Neural cell (in vitro differentiated cells): ENCODE measurements around the gene ARID1B. TPM values are rescaled to one million over a fixed set of nuclear protein-coding genes. Genes with fewer than 3 reads are reported as not detected.

ENCODE experiments used
- H2AFZ ChIP-seq: fragments of 200-600, 300-800 bp; sonication (generic), shearing (Covaris generic); 2 replicates; pipeline ENCODE4 v1.6.0; 2014; ENCODE audit warnings: low read depth, mild to moderate bottlenecking, antibody characterized with exemption, low read length, moderate library complexity
- H3F3A ChIP-seq: fragments of 200-600 bp; shearing (Covaris generic); 2 replicates; pipeline ENCODE4 v1.6.1; 2016; ENCODE audit warnings: mild to moderate bottlenecking, moderate library complexity, mixed read lengths, antibody characterized with exemption, low read length; ENCODE audit not compliant: insufficient read depth, poor library complexity, severe bottlenecking
- H3K27ac ChIP-seq: fragments of 200-600, 300-800 bp; sonication (generic), shearing (Covaris generic); 2 replicates; pipeline ENCODE4 v1.5.1; 2014; ENCODE audit warnings: mild to moderate bottlenecking, low read length, moderate library complexity
- H3K27me3 ChIP-seq: fragments of 300-800, 200-600 bp; sonication (generic), shearing (Covaris generic); 2 replicates; pipeline ENCODE4 v1.6.0; 2014; ENCODE audit warnings: mild to moderate bottlenecking, low read depth, low read length, moderate library complexity; ENCODE audit not compliant: insufficient read depth
- H3K36me3 ChIP-seq: fragments of 300-800, 200-600 bp; sonication (generic), shearing (Covaris generic); 2 replicates; pipeline ENCODE4 v1.5.1; 2014; ENCODE audit warnings: mild to moderate bottlenecking, antibody characterized with exemption, low read length, moderate library complexity; ENCODE audit not compliant: insufficient read depth
- H3K4me2 ChIP-seq: fragments of 300-800, 200-600 bp; sonication (generic), shearing (Covaris generic); 2 replicates; pipeline ENCODE4 v1.6.0; 2014; ENCODE audit warnings: mild to moderate bottlenecking, low read length
- H3K4me3 ChIP-seq: fragments of 300-800, 200-600 bp; sonication (generic), shearing (Covaris generic); 2 replicates; pipeline ENCODE4 v1.5.1; 2014; ENCODE audit warnings: mild to moderate bottlenecking, low read length, moderate library complexity
- H3K79me2 ChIP-seq: fragments of 200-600 bp; shearing (Covaris generic); replicated peaks from 2 replicates; pipeline ENCODE4 v1.6.0; 2014; ENCODE audit warnings: mild to moderate bottlenecking, low read length, moderate library complexity; ENCODE audit not compliant: insufficient read depth
- H3K9ac ChIP-seq: fragments of 300-800, 200-600 bp; sonication (generic), shearing (Covaris generic); 2 replicates; pipeline ENCODE4 v1.6.1; 2016; ENCODE audit warnings: mild to moderate bottlenecking, low read length, mixed read lengths
- H3K9me2 ChIP-seq: fragments of 200-600 bp; shearing (Covaris generic); 2 replicates; pipeline ENCODE4 v1.6.1; 2016; ENCODE audit warnings: mild to moderate bottlenecking, low read length, mixed read lengths; ENCODE audit not compliant: insufficient read depth
- H3K9me3 ChIP-seq: fragments of 200-600, 300-800 bp; sonication (generic), shearing (Covaris generic); 2 replicates; pipeline ENCODE4 v1.6.1; 2016; ENCODE audit warnings: mild to moderate bottlenecking, mixed run types, low read length, moderate library complexity, mixed read lengths
- H4K20me1 ChIP-seq: fragments of 200-600 bp; shearing (Covaris generic); 2 replicates; pipeline ENCODE4 v1.6.1; 2016; ENCODE audit warnings: mild to moderate bottlenecking, mixed run types; ENCODE audit not compliant: insufficient read depth
- CTCF ChIP-seq: fragments of 450-650 bp; IDR thresholded peaks from 2 replicates; pipeline ENCODE4 v1.5.1; 2014; ENCODE audit warnings: antibody characterized with exemption, mild to moderate bottlenecking, moderate library complexity; ENCODE audit not compliant: poor library complexity, severe bottlenecking
- EP300 ChIP-seq: fragments of 450-650 bp; conservative IDR thresholded peaks from 2 replicates; pipeline ENCODE4 v1.6.1; 2014; ENCODE audit warnings: antibody characterized with exemption, mild to moderate bottlenecking, moderate library complexity; ENCODE audit not compliant: poor library complexity, severe bottlenecking
- EZH2 ChIP-seq: fragments of 200-600, 300-800 bp; shearing (Covaris generic), sonication (generic); IDR thresholded peaks from 2 replicates; pipeline ENCODE4 v1.6.1; 2014; ENCODE audit warnings: antibody characterized with exemption, low read length, borderline replicate concordance, mild to moderate bottlenecking; ENCODE audit not compliant: insufficient read depth, poor library complexity, severe bottlenecking
- MXI1 ChIP-seq: fragments of 450-650 bp; conservative IDR thresholded peaks from 2 replicates; pipeline ENCODE4 v1.6.1; 2014; ENCODE audit warnings: antibody characterized with exemption, mild to moderate bottlenecking; ENCODE audit not compliant: poor library complexity, severe bottlenecking
- POLR2AphosphoS5 ChIP-seq: IDR thresholded peaks from 2 replicates; pipeline ENCODE4 v1.6.1; 2012
- RAD21 ChIP-seq: fragments of 450-650 bp; conservative IDR thresholded peaks from 2 replicates; pipeline ENCODE4 v1.6.1; 2014; ENCODE audit warnings: antibody characterized with exemption, mild to moderate bottlenecking, moderate library complexity
- REST ChIP-seq: IDR thresholded peaks from 2 replicates; pipeline ENCODE4 v1.6.1; 2012; ENCODE audit warnings: borderline replicate concordance
- SMC3 ChIP-seq: fragments of 450-650 bp; conservative IDR thresholded peaks from 2 replicates; pipeline ENCODE4 v1.6.1; 2014; ENCODE audit warnings: antibody characterized with exemption, mild to moderate bottlenecking, moderate library complexity; ENCODE audit not compliant: poor library complexity
- TAF1 ChIP-seq: IDR thresholded peaks from 2 replicates; pipeline ENCODE4 v1.6.1; 2012; ENCODE audit warnings: low read depth
- polyA plus RNA-seq: library from polyadenylated mRNA; depleted of rRNA; stranded (reverse); fragments of >200 nt; gene quantifications from 2 replicates; pipeline ENCODE4 v1.2.3, GENCODE V29; 2014

Gene ARID1B
- polyA plus RNA-seq, 1 donor from 2014 or later: 35.0 TPM

- H3K4me2 ChIP-seq: peak overlapping the region; percentile 26
- H4K20me1 ChIP-seq: peaks cover 8% of the 10 kb centered on the region
- no peaks in the 10 kb centered on the region for H3F3A ChIP-seq
- H3K36me3 ChIP-seq: no peaks in the 10 kb centered on the region
- TF ChIP-seq CTCF (no peak), EP300 (no peak), RAD21 (no peak), TAF1 (no peak), REST (no peak), POLR2AphosphoS5 (no peak), EZH2 (no peak), SMC3 (no peak), MXI1 (no peak)
- no peaks in the 10 kb centered on the region for H3K27me3 ChIP-seq
- H3K79me2 ChIP-seq: peaks cover 95% of the 10 kb centered on the region
- H3K27ac ChIP-seq: no peak overlapping the region
- H3K9me3 ChIP-seq: no peaks in the 10 kb centered on the region
- H3K4me3 ChIP-seq: peak overlapping the region; percentile 44
- no peaks in the 10 kb centered on the region for H3K9me2 ChIP-seq
- no peak overlapping the region for H3K9ac ChIP-seq
- no peak overlapping the region for H2AFZ ChIP-seq
These were observed 13.6 kb downstream of the ARID1B start for GRCh38 chr6:156790711-156791319.

- H3K4me3 ChIP-seq: peak overlapping the region; percentile 44
- no peaks in the 10 kb centered on the region for H3K36me3 ChIP-seq
- no peak overlapping the region for H3K9ac ChIP-seq
- peaks cover 8% of the 10 kb centered on the region for H4K20me1 ChIP-seq
- no peaks in the 10 kb centered on the region for H3K9me3 ChIP-seq
- peak overlapping the region; percentile 26 for H3K4me2 ChIP-seq
- H3F3A ChIP-seq: no peaks in the 10 kb centered on the region
- H3K27me3 ChIP-seq: no peaks in the 10 kb centered on the region
- H3K27ac ChIP-seq: no peak overlapping the region
- H3K9me2 ChIP-seq: no peaks in the 10 kb centered on the region
- peaks cover 91% of the 10 kb centered on the region for H3K79me2 ChIP-seq
- no peak overlapping the region for H2AFZ ChIP-seq
- TF ChIP-seq SMC3 (peak; percentile 33), REST (peak; percentile 38), CTCF (no peak), RAD21 (peak; percentile 17), MXI1 (peak; percentile 42), EP300 (no peak), POLR2AphosphoS5 (peak; percentile 64), EZH2 (no peak), TAF1 (no peak)
These were observed 14.2 kb downstream of the ARID1B start for GRCh38 chr6:156791320-156791850.
